Measurements from ENCODE around the gene PAK2.

DNA sequence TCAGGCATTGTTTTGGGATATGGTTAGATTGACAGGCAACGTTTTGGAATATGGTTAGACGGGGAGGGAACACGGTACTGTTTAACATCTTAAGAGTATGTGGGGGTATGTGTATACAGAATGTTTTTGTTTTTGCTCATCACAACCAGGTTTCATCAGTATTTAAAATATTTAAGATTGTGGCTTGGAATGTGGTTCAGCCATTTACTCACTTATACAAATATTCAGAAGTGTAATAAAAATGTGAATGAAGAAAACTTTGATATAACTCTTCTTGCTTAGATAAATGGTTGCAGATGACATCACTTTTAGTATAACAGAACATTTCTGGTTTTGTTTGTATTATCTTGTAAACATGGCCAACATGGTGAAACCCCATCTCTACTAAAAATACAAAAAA lies 3.9 kb upstream of the PAK2 start:
- TF ChIP-seq EZH2 (IDR thresholded peaks at IDR 0.05; ENCODE audit: borderline replicate concordance, low read depth, low read length) (no peak), FOXK2 (conservative IDR thresholded peaks at IDR 0.05 in 1 of 2, IDR thresholded peaks at IDR 0.05 in 1 of 2; ENCODE audit: low read depth in 2 of 2) (no peak)
